Measurements from ENCODE around the gene CPLX1.

GRCh38 chr4:751676-752075 lies 74.3 kb downstream of the CPLX1 start:
- TF ChIP-seq, protein P1, sequence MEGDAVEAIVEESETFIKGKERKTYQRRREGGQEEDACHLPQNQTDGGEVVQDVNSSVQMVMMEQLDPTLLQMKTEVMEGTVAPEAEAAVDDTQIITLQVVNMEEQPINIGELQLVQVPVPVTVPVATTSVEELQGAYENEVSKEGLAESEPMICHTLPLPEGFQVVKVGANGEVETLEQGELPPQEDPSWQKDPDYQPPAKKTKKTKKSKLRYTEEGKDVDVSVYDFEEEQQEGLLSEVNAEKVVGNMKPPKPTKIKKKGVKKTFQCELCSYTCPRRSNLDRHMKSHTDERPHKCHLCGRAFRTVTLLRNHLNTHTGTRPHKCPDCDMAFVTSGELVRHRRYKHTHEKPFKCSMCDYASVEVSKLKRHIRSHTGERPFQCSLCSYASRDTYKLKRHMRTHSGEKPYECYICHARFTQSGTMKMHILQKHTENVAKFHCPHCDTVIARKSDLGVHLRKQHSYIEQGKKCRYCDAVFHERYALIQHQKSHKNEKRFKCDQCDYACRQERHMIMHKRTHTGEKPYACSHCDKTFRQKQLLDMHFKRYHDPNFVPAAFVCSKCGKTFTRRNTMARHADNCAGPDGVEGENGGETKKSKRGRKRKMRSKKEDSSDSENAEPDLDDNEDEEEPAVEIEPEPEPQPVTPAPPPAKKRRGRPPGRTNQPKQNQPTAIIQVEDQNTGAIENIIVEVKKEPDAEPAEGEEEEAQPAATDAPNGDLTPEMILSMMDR (IDR thresholded peaks at IDR 0.05) = no peak
- TF ChIP-seq POLR2AphosphoS5 (IDR thresholded peaks at IDR 0.05) (no peak), POLR2A (IDR thresholded peaks at IDR 0.05) (no peak)
